GM20431 (cell line): ENCODE data around the gene GJD3.

Experiments used
- in situ Hi-C: fragments of 300-500 bp; cut with MseI, MboI; formaldehyde crosslinking; loops from one replicate; pipeline ENCODE4 v1.15.0; 2020; ENCODE audit warnings: low sequenced_read_pairs; ENCODE audit not compliant: unreplicated experiment

GJD3 gene

GRCh38 chr17:40315678-40316570 lies 48.6 kb downstream of the GJD3 start:
- in situ Hi-C loops, result no loop called here

- in situ Hi-C loops, result no loop called here
These were observed 49.3 kb downstream of the GJD3 start for GRCh38 chr17:40315206-40315605.

GRCh38 chr17:40314584-40314956 lies 50.0 kb downstream of the GJD3 start:
- in situ Hi-C loops, result no loop called here

- in situ Hi-C loops, result no loop called here
These were observed 50.6 kb downstream of the GJD3 start for GRCh38 chr17:40313668-40314583.
